Neural crest cell (in vitro differentiated cells): ENCODE measurements around the gene CCL1. TPM values are rescaled to one million over a fixed set of nuclear protein-coding genes. Genes with fewer than 3 reads are reported as not detected.

Experiments
- DNase-seq: peaks from one replicate; pipeline ENCODE4 v3.0.0; 2021; ENCODE audit warnings: low read depth, mixed read lengths, low spot score
- H3K27ac Mint-ChIP-seq: one replicate; pipeline ENCODE4 v1.8.0; 2021; ENCODE audit warnings: mild to moderate bottlenecking, mixed read lengths; ENCODE audit not compliant: unreplicated experiment
- H3K27me3 Mint-ChIP-seq: 2 replicates; pipeline ENCODE4 v1.8.0; 2021; ENCODE audit warnings: low read depth, mild to moderate bottlenecking, mixed read lengths
- H3K36me3 Mint-ChIP-seq: 2 replicates; pipeline ENCODE4 v1.8.0; 2021; ENCODE audit warnings: low read depth, mild to moderate bottlenecking, mixed read lengths
- H3K4me1 Mint-ChIP-seq: 2 replicates; pipeline ENCODE4 v1.8.0; 2021; ENCODE audit warnings: mixed read lengths
- H3K4me3 Mint-ChIP-seq: one replicate; pipeline ENCODE4 v1.8.0; 2021; ENCODE audit warnings: mild to moderate bottlenecking, mixed read lengths
- H3K9me3 Mint-ChIP-seq: 2 replicates; pipeline ENCODE4 v1.8.0; 2021; ENCODE audit warnings: mixed read lengths
- total RNA-seq: library from RNA; stranded (reverse); gene quantifications from 2 replicates; pipeline ENCODE4 v1.2.1, GENCODE V29; 2021
- TF ChIP-seq, protein P1 (sequence below): fragments of 200-600 bp; sonication (generic); conservative IDR thresholded peaks from 2 replicates; pipeline ENCODE4 v1.5.0; 2021; ENCODE audit warnings: antibody characterized with exemption, mild to moderate bottlenecking

CCL1 gene
- total RNA-seq, 1 donor from 2014 or later, result not detected

DNA sequence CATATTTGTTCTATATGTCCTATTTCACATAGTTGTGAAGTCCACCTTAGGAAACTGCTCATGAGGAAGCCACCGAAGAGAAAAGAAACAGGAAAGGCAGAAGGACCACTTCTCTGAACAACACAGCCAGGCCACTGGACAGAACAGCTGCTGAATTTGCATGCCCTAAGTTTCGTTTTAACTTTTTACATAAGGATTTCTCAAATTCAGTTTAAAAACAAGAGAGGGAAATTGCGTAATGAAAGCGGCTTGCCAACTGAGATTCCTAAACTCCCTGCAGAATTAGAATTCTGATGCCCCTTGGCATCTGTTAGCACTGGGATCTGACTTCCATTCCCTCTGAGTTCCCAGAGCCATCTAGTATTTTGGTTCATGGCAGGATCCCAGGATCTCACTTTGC is 48.8 kb downstream of the CCL1 start:
- Mint-ChIP-seq H3K36me3 (no peaks in the 10 kb centered on the region), H3K27me3 (peaks cover 36% of the 10 kb centered on the region), H3K4me1 (peaks cover 1% of the 10 kb centered on the region), H3K9me3 (no peaks in the 10 kb centered on the region), H3K4me3 (no peak overlapping the region), H3K27ac (no peak overlapping the region)
- no peak for DNase-seq
- TF ChIP-seq, protein P1, sequence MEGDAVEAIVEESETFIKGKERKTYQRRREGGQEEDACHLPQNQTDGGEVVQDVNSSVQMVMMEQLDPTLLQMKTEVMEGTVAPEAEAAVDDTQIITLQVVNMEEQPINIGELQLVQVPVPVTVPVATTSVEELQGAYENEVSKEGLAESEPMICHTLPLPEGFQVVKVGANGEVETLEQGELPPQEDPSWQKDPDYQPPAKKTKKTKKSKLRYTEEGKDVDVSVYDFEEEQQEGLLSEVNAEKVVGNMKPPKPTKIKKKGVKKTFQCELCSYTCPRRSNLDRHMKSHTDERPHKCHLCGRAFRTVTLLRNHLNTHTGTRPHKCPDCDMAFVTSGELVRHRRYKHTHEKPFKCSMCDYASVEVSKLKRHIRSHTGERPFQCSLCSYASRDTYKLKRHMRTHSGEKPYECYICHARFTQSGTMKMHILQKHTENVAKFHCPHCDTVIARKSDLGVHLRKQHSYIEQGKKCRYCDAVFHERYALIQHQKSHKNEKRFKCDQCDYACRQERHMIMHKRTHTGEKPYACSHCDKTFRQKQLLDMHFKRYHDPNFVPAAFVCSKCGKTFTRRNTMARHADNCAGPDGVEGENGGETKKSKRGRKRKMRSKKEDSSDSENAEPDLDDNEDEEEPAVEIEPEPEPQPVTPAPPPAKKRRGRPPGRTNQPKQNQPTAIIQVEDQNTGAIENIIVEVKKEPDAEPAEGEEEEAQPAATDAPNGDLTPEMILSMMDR, result no peak

DNA sequence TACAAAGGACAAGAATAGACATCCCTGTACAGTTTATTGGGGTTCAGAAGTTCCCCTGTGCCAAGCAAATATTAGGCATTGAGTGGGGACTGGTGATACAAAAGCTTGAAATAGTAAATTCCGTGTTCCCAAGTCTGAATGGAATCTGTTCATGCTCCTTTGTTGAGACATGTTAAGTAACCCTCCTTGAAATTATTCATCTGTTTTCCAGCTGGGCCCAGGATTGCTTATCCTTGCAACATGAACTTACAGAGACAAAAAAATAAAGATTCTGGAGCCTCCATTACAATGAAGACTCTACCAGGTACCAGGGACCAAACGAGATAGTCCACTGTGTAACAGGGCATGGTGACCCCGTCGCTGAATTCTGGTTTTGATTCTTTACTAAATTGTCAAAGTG is 49.9 kb downstream of the CCL1 start:
- DNase-seq, result no peak
- Mint-ChIP-seq H3K4me1 (no peaks in the 10 kb centered on the region), H3K27ac (no peak overlapping the region), H3K4me3 (no peak overlapping the region), H3K36me3 (no peaks in the 10 kb centered on the region), H3K9me3 (no peaks in the 10 kb centered on the region), H3K27me3 (peaks cover 41% of the 10 kb centered on the region)
- TF ChIP-seq, protein P1, result no peak

DNA sequence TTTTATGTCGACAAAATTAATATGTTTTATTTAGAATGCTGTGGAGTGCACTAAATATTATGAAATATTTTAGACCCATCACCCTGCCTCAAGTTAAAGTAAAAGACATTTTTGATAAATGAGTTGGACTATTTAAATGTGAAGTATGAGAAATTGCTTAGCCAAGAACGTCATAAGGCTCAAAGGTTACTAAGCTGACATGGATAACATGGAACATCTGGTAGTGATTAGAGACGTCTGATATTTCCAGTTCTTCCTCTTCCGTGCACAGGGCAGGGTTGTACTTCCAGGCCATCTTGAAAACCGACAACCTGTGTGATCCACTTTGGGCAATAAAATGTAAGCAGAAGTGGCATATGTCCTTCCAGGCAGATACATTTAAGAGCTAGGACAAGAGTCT is 51.0 kb downstream of the CCL1 start:
- H3K27ac Mint-ChIP-seq, result no peak overlapping the region
- H3K4me3 Mint-ChIP-seq, result no peak overlapping the region
- peaks cover 51% of the 10 kb centered on the region for H3K27me3 Mint-ChIP-seq

DNA sequence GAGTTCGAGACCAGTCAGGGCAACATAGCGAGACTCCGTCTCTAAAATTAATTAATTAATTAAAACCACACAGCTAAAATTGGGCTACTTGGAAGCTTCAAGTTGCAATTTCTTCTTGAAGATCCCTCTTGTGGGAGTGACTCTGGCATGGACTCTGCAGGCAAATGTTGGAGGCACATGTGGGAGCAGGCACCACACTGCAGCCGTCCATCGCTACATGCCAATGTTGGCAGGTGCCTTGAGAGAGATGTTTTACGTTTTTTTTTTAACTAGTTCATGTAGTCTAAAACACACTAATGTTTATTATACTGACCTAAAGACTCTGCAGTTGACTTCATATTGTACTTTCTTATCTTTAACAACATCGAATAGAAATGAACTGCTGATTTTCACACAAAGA is 51.7 kb downstream of the CCL1 start:
- Mint-ChIP-seq H3K9me3 (no peaks in the 10 kb centered on the region), H3K27ac (no peak overlapping the region), H3K36me3 (no peaks in the 10 kb centered on the region), H3K27me3 (peaks cover 51% of the 10 kb centered on the region), H3K4me1 (no peaks in the 10 kb centered on the region), H3K4me3 (no peak overlapping the region)
- TF ChIP-seq, protein P1, result no peak
- DNase-seq, result no peak

More for the DNA sequence above, 51.0 kb downstream of the CCL1 start:
- TF ChIP-seq, protein P1, result no peak
- Mint-ChIP-seq H3K9me3 (no peaks in the 10 kb centered on the region), H3K4me1 (no peaks in the 10 kb centered on the region), H3K36me3 (no peaks in the 10 kb centered on the region)
- DNase-seq, result no peak

Other genes with a start within 250 kb of the CCL1 start
- 3.5 and 3.9 TPM in 2 replicates for gene CCL2, start 107.9 kb downstream of the CCL1 start, total RNA-seq
- not detected in 2 replicates for gene CCL7, start 93.0 kb downstream of the CCL1 start, total RNA-seq
- gene CCL11, start 77.5 kb downstream of the CCL1 start, total RNA-seq, result not detected in 2 replicates
- not detected in 2 replicates for gene CCL8, start 43.8 kb downstream of the CCL1 start, total RNA-seq
- not detected in 2 replicates for gene CCL13, start 6.8 kb downstream of the CCL1 start, total RNA-seq
- gene TMEM132E, start 216.3 kb upstream of the CCL1 start, total RNA-seq, result 3.3 and 3.6 TPM in 2 replicates